GM21723 (cell line): ENCODE data around the gene MAP2K7.
"Not testable (repeated sequence)": the region's sequence is repeated elsewhere in the genome, so short reads cannot be mapped to it uniquely, and the experiment has no call there.

ENCODE experiments used
- ATAC-seq: cut with Tn5 transposase; IDR thresholded peaks from one replicate; pipeline ENCODE4 v1.9.1; 2021; ENCODE audit warnings: mild to moderate bottlenecking, moderate library complexity; ENCODE audit not compliant: unreplicated experiment

The MAP2K7 gene

DNA sequence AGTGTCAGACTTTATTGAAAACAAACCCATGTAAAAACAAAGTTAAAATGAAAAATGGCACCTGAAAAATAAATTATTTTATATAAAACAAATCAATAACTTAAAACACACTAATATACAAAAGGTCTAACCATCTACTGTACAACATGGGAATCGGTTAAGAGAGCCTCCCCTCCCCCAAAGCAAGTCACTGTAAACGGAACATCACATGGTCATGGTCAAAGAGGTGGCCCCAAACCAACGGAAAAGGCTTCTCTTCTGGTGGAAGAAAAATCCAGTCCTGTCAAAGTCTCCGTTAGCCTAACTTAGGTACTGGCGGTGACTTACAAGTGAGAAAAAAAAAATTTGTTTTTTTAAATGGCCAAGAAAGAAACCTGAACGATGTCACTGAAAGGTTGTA is 55.5 kb downstream of the MAP2K7 start:
- no peak for ATAC-seq

DNA sequence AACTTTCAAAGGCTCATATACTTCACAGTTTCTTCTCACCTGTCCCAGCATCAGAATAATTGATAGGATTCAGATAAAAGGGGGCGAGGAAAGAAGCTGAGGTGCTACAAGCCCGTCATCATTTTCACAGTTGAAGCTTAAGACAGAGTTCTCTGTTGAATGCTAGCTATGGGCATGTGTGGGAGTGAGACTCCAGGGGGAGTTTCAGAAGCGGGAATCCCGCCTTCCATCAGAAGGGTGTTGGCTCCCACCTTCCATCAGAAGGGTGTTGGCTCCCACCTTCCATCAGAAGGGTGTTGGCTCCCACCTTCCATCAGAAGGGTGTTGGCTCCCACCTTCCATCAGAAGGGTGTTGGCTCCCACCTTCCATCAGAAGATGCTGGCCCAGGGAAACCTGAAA is 57.4 kb downstream of the MAP2K7 start:
- not testable (repeated sequence) for ATAC-seq

- ATAC-seq = no peak
Measured at GRCh38 chr19:7961920-7962626, 58.4 kb downstream of the MAP2K7 start.

DNA sequence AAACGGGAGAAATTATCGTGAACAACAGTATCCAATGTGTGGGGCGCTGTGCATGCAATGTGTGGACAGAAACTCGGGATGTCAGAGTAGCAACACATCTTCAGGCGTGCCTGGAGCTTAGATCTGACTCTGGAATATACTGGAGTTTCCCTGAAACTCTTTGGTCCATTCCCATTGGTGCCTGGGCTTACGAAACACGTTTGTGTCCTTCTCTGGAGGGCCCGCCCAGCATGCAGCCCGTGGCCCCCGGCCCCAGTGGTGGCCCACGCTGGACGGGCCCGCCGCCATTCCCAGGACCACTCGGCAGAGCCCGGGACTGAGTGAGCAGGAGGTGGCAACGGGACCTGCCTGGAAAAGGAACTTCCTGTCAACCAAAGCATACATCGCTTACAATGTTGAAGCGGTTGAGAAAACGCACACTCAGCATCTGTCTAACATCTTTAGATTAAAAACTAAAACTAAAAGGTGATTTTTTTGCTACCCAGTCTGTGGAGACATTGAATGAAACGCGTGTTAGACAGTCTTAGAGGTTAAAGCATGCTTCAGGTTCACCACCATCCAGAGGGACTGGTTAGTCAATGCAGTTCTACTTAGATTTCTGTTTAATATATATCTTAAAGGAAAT is 59.1 kb downstream of the MAP2K7 start:
- no peak for ATAC-seq

DNA sequence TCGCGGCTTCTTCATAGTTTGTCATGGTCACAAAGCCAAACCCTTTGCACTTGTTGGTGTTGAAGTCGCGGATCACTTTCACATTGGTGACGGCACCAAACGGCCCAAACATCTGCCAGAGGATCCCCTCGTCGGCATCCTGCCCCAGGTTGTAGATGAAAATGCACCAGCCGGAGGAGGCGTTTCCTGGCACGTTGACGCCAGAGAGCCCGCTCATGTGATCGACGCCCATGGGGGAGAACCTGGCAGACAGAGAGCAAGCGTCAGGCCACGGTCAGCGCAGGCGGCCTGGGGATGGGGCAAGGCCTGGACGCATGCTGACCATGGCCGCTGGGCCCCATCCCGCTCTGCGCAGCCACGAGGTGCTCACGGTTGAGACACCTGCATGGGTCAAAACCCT is 59.9 kb downstream of the MAP2K7 start:
- ATAC-seq = no peak
